ENCODE data around the gene SP5.
"Not testable (repeated sequence)": the region's sequence is repeated elsewhere in the genome, so short reads cannot be mapped to it uniquely, and the experiment has no call there.

GRCh38 chr2:170674282-170674681, 40.9 kb upstream of the SP5 start:
- not testable (repeated sequence) for TF ChIP-seq CTCF, POLR2A (IDR thresholded peaks at IDR 0.05)
